Esophagus squamous epithelium (tissue), 4 donors: ENCODE data around the gene MCC.

ENCODE experiments used
- CTCF ChIP-seq, 6 experiments: fragments of 450-650 bp in 4 of 6; fragments of 200-600 bp in 2 of 6; sonication (generic) in 2 of 6; IDR thresholded peaks; one replicate each; pipeline ENCODE4 v1.5.1; 2016 to 2019; ENCODE audit warnings: antibody characterized with exemption in 6 of 6, mild to moderate bottlenecking in 4 of 6, moderate library complexity in 4 of 6
- POLR2A ChIP-seq, 4 donors: fragments of 450-650 bp; IDR thresholded peaks; one replicate each; pipeline ENCODE4 v1.6.1; 2017; ENCODE audit warnings: antibody characterized with exemption in 4 of 4, mild to moderate bottlenecking in 4 of 4, moderate library complexity in 3 of 4

- TF ChIP-seq CTCF (IDR thresholded peaks at IDR 0.05) (no peak), POLR2A (IDR thresholded peaks at IDR 0.05) (no peak)
Observed at GRCh38 chr5:113249206-113249605, 239.0 kb downstream of the MCC start.
